ENCODE data around the gene UXS1.

DNA sequence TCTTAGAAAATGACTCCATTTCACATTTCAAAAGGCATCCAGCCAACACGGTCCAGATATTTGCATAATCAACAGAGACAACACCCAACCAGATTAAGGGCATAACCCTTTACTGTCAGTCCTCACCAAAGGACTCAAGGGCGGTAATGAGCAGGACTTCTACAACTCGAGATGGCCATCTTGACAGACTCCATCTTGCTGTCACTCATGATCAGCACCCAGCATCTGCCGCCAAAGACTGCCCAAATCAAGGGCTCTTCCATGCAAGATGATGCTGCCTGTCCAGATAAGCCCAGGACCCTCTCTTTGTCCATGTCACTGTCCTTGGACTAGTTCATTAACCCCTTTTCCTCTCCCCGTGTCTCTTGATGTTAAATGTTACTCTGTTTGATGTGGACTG lies 77.9 kb downstream of the UXS1 start:
- TF ChIP-seq, protein P1, sequence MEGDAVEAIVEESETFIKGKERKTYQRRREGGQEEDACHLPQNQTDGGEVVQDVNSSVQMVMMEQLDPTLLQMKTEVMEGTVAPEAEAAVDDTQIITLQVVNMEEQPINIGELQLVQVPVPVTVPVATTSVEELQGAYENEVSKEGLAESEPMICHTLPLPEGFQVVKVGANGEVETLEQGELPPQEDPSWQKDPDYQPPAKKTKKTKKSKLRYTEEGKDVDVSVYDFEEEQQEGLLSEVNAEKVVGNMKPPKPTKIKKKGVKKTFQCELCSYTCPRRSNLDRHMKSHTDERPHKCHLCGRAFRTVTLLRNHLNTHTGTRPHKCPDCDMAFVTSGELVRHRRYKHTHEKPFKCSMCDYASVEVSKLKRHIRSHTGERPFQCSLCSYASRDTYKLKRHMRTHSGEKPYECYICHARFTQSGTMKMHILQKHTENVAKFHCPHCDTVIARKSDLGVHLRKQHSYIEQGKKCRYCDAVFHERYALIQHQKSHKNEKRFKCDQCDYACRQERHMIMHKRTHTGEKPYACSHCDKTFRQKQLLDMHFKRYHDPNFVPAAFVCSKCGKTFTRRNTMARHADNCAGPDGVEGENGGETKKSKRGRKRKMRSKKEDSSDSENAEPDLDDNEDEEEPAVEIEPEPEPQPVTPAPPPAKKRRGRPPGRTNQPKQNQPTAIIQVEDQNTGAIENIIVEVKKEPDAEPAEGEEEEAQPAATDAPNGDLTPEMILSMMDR (IDR thresholded peaks at IDR 0.05; ENCODE audit: low read length): no peak
- no peak for TF ChIP-seq EZH2 (IDR thresholded peaks at IDR 0.05; ENCODE audit: borderline replicate concordance, low read length)

Measured in OCI-LY1 (cell line).